ENCODE measurements around the gene PACS2. TPM values are rescaled to one million over a fixed set of nuclear protein-coding genes. Genes with fewer than 3 reads are reported as not detected.

Gene PACS2
- total RNA-seq, 3 donors from 2014 or later (not counting 1 experiment from before 2014, with no cell fraction given), result 58.4 to 76.5 (median 69.2) TPM

DNA sequence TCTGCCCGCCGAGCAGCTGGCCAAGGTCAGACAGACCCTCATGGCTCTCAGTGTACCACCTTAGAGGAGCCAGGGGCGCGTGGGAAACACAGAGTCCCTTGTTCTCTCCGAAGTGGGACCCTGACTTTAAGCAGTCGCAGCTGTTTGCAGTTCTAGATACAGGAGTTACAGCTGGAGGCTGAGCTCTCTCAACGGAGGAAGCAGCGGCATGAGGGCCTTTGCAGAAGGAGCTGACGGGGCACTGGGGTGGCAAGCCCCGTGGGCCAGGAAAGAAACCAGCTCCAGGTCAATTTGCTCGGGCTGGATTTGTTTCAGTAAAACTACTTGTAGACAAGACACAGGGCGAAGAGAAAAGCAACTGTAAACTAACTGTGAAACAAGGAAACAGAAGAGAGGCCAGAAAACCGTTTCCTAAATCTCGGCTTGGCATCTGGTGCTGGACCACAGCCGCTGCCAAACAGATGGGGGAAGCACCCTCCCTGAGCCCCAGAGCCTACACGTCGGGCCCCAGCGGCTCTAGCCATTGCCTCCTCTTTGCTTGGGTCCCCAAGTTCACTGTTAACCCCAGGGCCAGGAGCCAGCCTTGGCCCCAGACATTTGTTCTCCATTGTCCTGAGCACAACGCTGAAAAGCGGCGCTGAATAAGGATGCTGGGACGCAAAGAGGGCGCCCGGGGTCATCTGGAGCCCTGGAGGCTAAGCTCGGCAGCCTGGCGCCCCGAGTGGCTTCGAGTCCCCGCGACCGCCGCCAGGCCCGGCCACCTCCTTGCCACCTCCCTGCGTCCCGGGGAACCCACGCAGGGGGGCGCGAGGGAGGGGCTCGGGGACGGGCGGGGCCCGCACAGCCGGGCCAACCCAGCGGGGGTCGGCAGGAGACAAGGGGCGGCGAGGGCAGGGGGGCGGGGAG lies 914 bp upstream of the PACS2 start:
- peak overlapping the region; percentile 37 for H3K4me3 ChIP-seq (ENCODE audit: low read length)
- Mint-ChIP-seq H3K36me3 (no peaks in the 10 kb centered on the region), H3K27me3 (ENCODE audit: low read depth in 2 of 2) (no peaks in the 10 kb centered on the region), H3K9me3 (no peaks in the 10 kb centered on the region), H3K4me1 (peaks cover 23 to 25% of the 10 kb centered on the region in 2 donors), H3K27ac (peak overlapping the region; percentile 79 to 84), H3K4me3 (peak overlapping the region; percentile 85)
- intact Hi-C loops (cut with micrococcal nuclease), result no loop called here
- H3K4me1 ChIP-seq (ENCODE audit: control insufficient read depth, insufficient read depth, low read length), result peaks cover 31% of the 10 kb centered on the region
- no peaks in the 10 kb centered on the region for H3K27me3 ChIP-seq (ENCODE audit: control insufficient read depth, insufficient read depth, low read length)
- H3K27ac ChIP-seq (ENCODE audit: low read length), result peak overlapping the region; percentile 66
- 14% methylated on average over 48 of the region's 48 CpGs for WGBS (ENCODE audit: insufficient coverage)
- TF ChIP-seq, protein P1, sequence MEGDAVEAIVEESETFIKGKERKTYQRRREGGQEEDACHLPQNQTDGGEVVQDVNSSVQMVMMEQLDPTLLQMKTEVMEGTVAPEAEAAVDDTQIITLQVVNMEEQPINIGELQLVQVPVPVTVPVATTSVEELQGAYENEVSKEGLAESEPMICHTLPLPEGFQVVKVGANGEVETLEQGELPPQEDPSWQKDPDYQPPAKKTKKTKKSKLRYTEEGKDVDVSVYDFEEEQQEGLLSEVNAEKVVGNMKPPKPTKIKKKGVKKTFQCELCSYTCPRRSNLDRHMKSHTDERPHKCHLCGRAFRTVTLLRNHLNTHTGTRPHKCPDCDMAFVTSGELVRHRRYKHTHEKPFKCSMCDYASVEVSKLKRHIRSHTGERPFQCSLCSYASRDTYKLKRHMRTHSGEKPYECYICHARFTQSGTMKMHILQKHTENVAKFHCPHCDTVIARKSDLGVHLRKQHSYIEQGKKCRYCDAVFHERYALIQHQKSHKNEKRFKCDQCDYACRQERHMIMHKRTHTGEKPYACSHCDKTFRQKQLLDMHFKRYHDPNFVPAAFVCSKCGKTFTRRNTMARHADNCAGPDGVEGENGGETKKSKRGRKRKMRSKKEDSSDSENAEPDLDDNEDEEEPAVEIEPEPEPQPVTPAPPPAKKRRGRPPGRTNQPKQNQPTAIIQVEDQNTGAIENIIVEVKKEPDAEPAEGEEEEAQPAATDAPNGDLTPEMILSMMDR (IDR thresholded peaks at IDR 0.05), result no peak
- DNase-seq (no peak), ATAC-seq (peak; percentile 1 to 27 (median 24))
- no peaks in the 10 kb centered on the region for H3K9me3 ChIP-seq (ENCODE audit: control insufficient read depth, insufficient read depth, low read length)
- H3K36me3 ChIP-seq (ENCODE audit: control insufficient read depth, insufficient read depth, low read length), result no peaks in the 10 kb centered on the region

DNA sequence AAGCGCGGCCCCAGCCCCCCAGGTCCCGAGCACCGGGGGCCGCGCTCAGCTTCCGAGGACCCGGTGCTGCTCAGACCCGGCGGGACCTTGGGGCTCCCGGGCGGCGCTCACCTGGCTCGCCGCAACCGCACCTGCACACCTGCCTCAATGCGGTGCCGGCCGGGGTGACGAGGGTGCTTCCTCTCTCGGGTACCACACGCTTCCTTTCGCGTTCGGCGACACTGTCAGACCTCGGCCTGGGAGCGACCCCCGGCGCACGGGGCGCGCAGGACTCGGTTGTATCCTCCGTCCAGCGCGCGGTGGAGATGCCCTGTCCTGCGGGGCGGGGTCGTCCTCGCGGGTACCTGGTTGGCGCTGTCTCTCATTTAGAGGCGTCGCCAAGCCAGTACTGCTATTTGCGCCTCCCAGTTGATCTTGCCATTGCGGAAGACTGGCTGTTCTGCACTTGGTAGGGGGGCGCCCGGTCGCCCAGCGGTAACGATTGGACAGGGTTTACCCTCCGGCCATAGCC lies 718 bp downstream of the PACS2 start:
- Mint-ChIP-seq H3K36me3 (no peaks in the 10 kb centered on the region), H3K4me3 (peak overlapping the region; percentile 95), H3K27me3 (ENCODE audit: low read depth in 2 of 2) (no peaks in the 10 kb centered on the region), H3K9me3 (no peaks in the 10 kb centered on the region), H3K4me1 (peaks cover 23 to 25% of the 10 kb centered on the region in 2 donors), H3K27ac (peak overlapping the region; percentile 82 to 87)
- H3K27ac ChIP-seq (ENCODE audit: low read length), result no peak overlapping the region
- H3K27me3 ChIP-seq (ENCODE audit: control insufficient read depth, insufficient read depth, low read length), result no peaks in the 10 kb centered on the region
- H3K36me3 ChIP-seq (ENCODE audit: control insufficient read depth, insufficient read depth, low read length), result no peaks in the 10 kb centered on the region
- DNase-seq, result peak; percentile 49 to 78
- peaks cover 31% of the 10 kb centered on the region for H3K4me1 ChIP-seq (ENCODE audit: control insufficient read depth, insufficient read depth, low read length)
- TF ChIP-seq, protein P1 (IDR thresholded peaks at IDR 0.05), result no peak
- no peaks in the 10 kb centered on the region for H3K9me3 ChIP-seq (ENCODE audit: control insufficient read depth, insufficient read depth, low read length)
- ATAC-seq, result peak; percentile 9 to 21 (median 18)
- H3K4me3 ChIP-seq (ENCODE audit: low read length), result peak overlapping the region; percentile 48
- WGBS (ENCODE audit: insufficient coverage), result 1% methylated on average over 54 of the region's 54 CpGs
- intact Hi-C loops (cut with micrococcal nuclease), result no loop called here

DNA sequence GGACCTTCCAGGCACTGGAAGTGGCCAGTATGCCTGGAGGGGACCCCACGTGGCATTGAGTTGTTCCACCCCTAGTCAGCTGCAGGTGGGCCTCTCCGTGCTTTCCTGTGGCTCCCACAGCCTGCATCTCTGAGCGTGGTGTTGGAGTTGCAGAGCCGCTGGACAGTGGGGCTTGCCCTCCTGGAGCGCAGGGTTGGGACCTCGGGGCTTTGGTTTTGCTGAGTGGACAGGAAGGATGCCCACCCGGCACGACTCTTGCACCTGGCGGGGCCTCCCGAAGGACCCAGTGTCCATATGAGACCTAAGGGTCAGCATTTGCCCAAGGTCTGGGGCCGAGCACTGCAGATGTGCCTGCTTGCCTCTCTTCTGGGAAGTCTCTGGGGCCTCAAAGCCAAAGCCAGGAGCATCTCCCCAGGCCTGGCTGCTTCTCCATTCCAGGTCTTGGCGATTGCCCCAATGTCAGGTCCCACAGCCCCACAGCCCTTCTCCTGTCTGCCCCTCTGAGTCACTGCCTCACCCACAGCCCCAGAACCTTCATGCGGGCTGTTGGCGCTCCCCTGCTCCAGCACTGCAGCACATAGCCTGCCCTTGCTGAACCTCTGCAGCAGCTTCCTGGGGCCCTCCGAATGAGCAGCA lies 1.5 kb downstream of the PACS2 start:
- peak overlapping the region; percentile 48 for H3K4me3 ChIP-seq (ENCODE audit: low read length)
- intact Hi-C loops (cut with micrococcal nuclease), result no loop called here
- peaks cover 31% of the 10 kb centered on the region for H3K4me1 ChIP-seq (ENCODE audit: control insufficient read depth, insufficient read depth, low read length)
- H3K27me3 ChIP-seq (ENCODE audit: control insufficient read depth, insufficient read depth, low read length), result no peaks in the 10 kb centered on the region
- ATAC-seq (no peak), DNase-seq (peak in 1 of 2 donors; percentile 25)
- H3K27ac Mint-ChIP-seq, result peak overlapping the region; percentile 82 to 87
- WGBS (ENCODE audit: insufficient coverage), result 67% methylated on average over 15 of the region's 15 CpGs
- H3K27me3 Mint-ChIP-seq (ENCODE audit: low read depth in 2 of 2), result no peaks in the 10 kb centered on the region
- TF ChIP-seq, protein P1 (IDR thresholded peaks at IDR 0.05), result no peak
- H3K9me3 Mint-ChIP-seq, result no peaks in the 10 kb centered on the region
- no peaks in the 10 kb centered on the region for H3K36me3 Mint-ChIP-seq
- H3K4me1 Mint-ChIP-seq, result peaks cover 23 to 25% of the 10 kb centered on the region in 2 donors
- peak overlapping the region; percentile 95 for H3K4me3 Mint-ChIP-seq
- H3K36me3 ChIP-seq (ENCODE audit: control insufficient read depth, insufficient read depth, low read length), result no peaks in the 10 kb centered on the region
- H3K27ac ChIP-seq (ENCODE audit: low read length), result no peak overlapping the region
- no peaks in the 10 kb centered on the region for H3K9me3 ChIP-seq (ENCODE audit: control insufficient read depth, insufficient read depth, low read length)
